ENCODE data around the gene BBLN. TPM values are rescaled to one million over a fixed set of nuclear protein-coding genes. Genes with fewer than 3 reads are reported as not detected.
"Not testable (repeated sequence)": the region's sequence is repeated elsewhere in the genome, so short reads cannot be mapped to it uniquely, and the experiment has no call there.

BBLN gene, protein sequence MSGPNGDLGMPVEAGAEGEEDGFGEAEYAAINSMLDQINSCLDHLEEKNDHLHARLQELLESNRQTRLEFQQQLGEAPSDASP
- total RNA-seq: 7.8 TPM

DNA sequence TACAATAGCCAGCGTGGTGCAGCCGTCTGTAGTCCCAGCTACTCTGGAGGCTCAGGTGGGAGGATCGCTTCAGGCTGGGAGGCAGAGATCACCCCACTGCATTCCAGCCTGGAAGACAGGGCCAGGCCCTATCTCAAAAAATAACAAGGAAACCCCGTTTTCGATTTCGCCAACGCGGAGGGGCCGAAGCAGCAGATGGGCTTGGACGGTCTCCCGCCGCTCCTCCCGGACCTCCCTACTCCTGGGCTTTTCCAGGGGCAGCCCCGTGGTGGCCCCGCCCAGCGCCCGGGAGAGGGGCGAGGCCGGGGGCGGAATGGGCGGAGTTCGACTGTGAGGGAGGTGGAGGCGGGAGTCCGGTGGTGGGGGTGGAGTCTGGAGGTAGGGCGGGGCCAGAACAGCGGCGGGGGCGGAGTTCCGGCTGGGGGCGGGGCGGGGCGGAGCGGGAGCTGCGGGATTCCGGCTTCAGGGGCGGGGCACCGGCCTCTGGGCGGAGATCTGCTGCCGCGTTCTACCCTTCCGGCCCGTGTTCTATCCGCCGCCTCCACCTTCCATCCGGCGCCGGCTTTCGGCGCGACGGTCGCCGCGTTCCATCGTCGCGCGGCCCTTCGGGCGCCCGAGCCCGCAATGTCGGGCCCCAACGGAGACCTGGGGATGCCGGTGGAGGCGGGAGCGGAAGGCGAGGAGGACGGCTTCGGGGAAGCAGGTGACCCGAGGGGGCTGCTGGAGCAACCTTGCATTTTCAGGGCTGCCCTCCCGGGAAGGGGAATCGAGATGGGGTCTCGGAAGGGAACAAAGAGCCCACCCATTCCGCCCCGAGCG lies at the start of gene BBLN:
Gene BBLN (plus strand): TSS at position 482 of the 819 bp plus-strand sequence. CDS start 143 bp downstream, at position 625.
- Histone ChIP-seq H3K9ac (ENCODE audit: low read depth in 1 of 3, low read length in 3 of 3) (peak within 1 kb of the TSS; percentile 76 to 85 (median 84)), H3K4me1 (ENCODE audit: control insufficient read depth in 3 of 3, insufficient read depth in 3 of 3, low read length in 3 of 3) (peaks cover 11 to 23% (median 20%) of the 10 kb centered on the region in 3 donors), H3K36me3 (ENCODE audit: control insufficient read depth in 3 of 3, insufficient read depth in 3 of 3, low read length in 3 of 3) (peaks cover 13 to 21% (median 19%) of the 10 kb centered on the region in 3 donors), H3K27ac (ENCODE audit: low read depth, low read length) (peak within 1 kb of the TSS; percentile 19), H3K9me3 (ENCODE audit: control insufficient read depth in 3 of 3, low read length in 3 of 3) (no peaks in the 10 kb centered on the region), H3K4me3 (ENCODE audit: low read length in 3 of 3) (peak within 1 kb of the TSS; percentile 81 to 86 (median 83)), H3K27me3 (ENCODE audit: control insufficient read depth in 3 of 3, insufficient read depth in 3 of 3, low read length in 3 of 3) (no peaks in the 10 kb centered on the region)

DNA sequence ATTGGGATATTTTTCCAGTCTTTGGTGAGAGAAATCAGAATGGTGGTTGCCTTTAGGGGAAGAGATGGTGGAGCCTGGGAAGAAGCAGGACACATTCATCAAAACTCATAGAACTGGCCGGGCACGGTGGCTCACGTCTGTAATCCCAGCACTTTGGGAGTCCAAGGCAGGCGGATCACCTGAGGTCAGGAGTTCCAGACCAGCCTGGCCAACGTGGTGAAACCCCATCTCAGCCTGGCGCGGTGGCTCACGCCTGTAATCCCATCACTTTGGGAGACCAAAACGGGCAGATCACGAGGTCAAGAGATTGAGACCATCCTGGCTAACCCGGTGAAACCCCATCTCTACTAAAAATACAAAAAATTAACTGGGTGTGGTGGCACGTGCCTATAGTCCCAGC lies 48.3 kb upstream of the BBLN start:
- H3K27ac ChIP-seq (ENCODE audit: low read depth, low read length): peak overlapping the region; percentile 93
- not testable (repeated sequence) for H3K9ac ChIP-seq (ENCODE audit: low read depth in 1 of 3, low read length in 3 of 3); H3K4me3 ChIP-seq (ENCODE audit: low read length in 3 of 3); H3K9me3 ChIP-seq (ENCODE audit: control insufficient read depth in 3 of 3, low read length in 3 of 3); H3K27me3 ChIP-seq (ENCODE audit: control insufficient read depth in 3 of 3, insufficient read depth in 3 of 3, low read length in 3 of 3)
- peaks cover 13 to 25% (median 21%) of the 10 kb centered on the region in 3 donors for H3K36me3 ChIP-seq (ENCODE audit: control insufficient read depth in 3 of 3, insufficient read depth in 3 of 3, low read length in 3 of 3)
- H3K4me1 ChIP-seq (ENCODE audit: control insufficient read depth in 3 of 3, insufficient read depth in 3 of 3, low read length in 3 of 3): peaks cover 37 to 57% (median 48%) of the 10 kb centered on the region in 3 donors

DNA sequence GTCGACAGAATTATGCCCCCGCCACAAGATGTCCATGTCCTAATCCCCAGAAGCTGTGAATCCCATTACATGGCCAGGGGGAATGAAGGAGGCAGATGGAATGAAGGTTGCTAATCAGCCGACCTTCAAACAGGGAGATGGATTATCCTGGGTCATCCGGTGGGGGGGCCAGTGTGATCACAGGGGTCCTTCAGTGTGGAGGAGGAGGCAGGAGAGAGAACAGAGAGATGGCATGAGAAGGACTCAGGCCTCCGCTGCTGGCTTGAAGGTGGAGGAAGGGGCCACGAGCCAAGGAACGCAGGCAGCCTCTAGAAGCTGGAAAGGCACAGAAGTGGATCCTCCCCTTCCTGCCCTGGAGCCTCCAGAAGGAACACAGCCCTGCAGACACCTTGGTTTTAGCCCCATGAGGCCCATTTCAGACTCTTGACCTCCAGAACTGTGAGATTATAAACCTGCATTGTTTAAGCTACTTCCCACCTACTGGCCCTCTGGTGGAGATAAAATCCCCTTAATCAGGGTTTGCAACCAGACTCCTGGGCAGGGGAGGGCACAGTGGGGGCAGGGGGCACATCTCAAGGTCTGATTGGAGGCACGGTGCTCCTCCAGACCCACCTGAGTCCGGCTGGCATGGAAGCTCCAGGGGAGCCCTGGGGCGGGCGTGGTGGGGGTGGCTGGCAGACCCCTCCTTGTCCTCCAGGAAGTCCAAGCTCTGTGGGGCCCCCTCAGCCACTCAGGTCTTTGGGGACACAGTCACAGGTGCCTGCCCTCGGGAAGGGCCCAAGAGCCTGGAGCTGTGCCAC lies 46.3 kb upstream of the BBLN start:
- Histone ChIP-seq H3K27ac (ENCODE audit: low read depth, low read length) (no peak overlapping the region), H3K36me3 (ENCODE audit: control insufficient read depth in 3 of 3, insufficient read depth in 3 of 3, low read length in 3 of 3) (peaks cover 2 to 9% (median 5%) of the 10 kb centered on the region in 3 donors), H3K4me3 (ENCODE audit: low read length in 3 of 3) (no peak overlapping the region), H3K4me1 (ENCODE audit: control insufficient read depth in 3 of 3, insufficient read depth in 3 of 3, low read length in 3 of 3) (peaks cover 23 to 47% (median 39%) of the 10 kb centered on the region in 3 donors), H3K9me3 (ENCODE audit: control insufficient read depth in 3 of 3, low read length in 3 of 3) (no peaks in the 10 kb centered on the region), H3K27me3 (ENCODE audit: control insufficient read depth in 3 of 3, insufficient read depth in 3 of 3, low read length in 3 of 3) (no peaks in the 10 kb centered on the region), H3K9ac (ENCODE audit: low read depth in 1 of 3, low read length in 3 of 3) (no peak overlapping the region)

DNA sequence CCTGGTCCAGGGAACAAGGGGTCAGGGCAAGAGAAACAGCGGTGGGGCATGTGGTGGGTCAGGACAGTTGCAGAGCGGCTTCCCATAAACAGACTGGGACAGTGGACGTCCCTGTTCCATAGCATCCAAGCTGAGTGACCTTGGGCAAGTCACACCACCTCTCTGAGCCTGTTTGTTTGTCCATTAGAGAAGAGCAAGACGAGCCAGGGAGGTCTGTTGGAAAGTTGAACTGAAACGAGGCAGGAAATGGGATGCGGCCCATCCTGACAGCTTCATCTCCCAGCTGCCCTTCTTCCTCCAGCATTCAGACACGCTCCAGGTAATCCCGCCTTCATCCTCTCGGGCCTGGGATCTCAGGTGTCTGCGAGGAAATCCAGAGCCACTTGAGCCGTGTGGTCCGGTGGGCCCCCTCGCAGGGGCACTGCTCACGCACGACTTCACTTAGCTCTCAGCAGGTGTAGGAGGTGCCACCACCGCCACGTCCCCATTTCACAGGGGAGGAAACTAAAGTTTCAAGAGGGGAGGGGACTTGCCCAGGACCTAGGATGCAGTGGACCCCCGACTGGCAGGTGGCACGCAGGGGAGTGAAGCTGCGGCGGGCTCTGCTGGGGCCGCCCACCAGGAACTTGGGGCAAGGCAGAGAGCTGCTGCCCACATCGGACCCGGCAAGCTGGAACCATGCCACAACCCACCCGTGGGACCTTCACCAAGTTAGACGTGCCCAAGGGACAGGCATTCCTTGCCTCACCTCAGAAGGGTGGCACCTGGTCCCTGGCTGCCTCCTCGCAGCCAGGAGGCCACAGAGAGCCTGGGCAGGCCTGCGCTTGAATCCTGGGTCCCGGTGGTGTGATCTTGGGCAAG lies 45.5 kb upstream of the BBLN start:
- no peaks in the 10 kb centered on the region for H3K9me3 ChIP-seq (ENCODE audit: control insufficient read depth in 3 of 3, low read length in 3 of 3)
- no peak overlapping the region for H3K4me3 ChIP-seq (ENCODE audit: low read length in 3 of 3)
- H3K36me3 ChIP-seq (ENCODE audit: control insufficient read depth in 3 of 3, insufficient read depth in 3 of 3, low read length in 3 of 3): peaks cover 2 to 8% (median 5%) of the 10 kb centered on the region in 3 donors
- H3K9ac ChIP-seq (ENCODE audit: low read depth in 1 of 3, low read length in 3 of 3): no peak overlapping the region
- peaks cover 19 to 45% (median 37%) of the 10 kb centered on the region in 3 donors for H3K4me1 ChIP-seq (ENCODE audit: control insufficient read depth in 3 of 3, insufficient read depth in 3 of 3, low read length in 3 of 3)
- H3K27me3 ChIP-seq (ENCODE audit: control insufficient read depth in 3 of 3, insufficient read depth in 3 of 3, low read length in 3 of 3): no peaks in the 10 kb centered on the region
- no peak overlapping the region for H3K27ac ChIP-seq (ENCODE audit: low read depth, low read length)

DNA sequence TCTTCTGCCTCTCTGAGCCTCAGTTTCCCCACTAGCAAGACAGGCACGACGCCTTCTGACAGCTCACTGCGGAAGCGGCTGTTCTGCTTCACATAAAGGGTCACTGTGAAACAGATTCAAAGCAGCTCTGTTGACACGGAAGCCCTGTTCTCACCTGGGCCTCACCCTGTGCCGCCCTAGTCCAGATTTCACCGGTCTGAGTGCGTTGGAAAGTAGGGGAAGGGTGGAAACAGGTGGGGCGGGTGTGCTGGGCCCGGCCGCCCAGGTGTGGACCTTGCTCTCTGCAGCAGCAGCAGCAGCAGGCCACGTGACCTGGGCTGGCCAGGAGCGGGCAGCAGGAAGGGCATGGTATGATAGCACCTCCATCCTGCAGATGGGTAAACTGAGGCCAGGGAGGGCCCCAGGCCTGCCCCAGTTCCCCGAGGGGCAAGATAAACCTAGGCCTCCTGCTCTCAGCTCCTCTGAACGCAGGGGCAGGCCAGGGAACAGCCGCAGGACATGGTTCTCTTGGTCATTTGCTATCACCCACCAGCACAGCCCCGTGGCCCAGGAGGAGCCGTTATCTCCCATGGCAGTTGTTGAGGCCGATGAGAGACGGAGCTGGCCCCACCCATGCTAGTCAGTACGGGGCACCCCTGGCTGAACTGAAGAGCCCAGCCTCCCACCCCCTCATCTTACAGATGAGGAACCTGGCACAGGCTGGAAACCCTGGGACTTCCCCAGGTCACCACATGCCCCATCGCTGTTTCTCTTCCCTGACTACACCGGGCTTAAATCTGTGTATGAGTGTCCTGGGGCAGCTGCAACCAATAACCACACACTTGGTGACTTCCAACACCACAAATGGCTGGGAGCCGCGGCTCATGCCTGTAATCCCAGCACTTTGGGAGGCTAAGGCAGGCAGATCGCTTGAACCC lies 44.6 kb upstream of the BBLN start:
- no peak overlapping the region for H3K27ac ChIP-seq (ENCODE audit: low read depth, low read length)
- peaks cover 14 to 37% (median 34%) of the 10 kb centered on the region in 3 donors for H3K4me1 ChIP-seq (ENCODE audit: control insufficient read depth in 3 of 3, insufficient read depth in 3 of 3, low read length in 3 of 3)
- no peaks in the 10 kb centered on the region for H3K27me3 ChIP-seq (ENCODE audit: control insufficient read depth in 3 of 3, insufficient read depth in 3 of 3, low read length in 3 of 3)
- H3K9ac ChIP-seq (ENCODE audit: low read depth in 1 of 3, low read length in 3 of 3): no peak overlapping the region
- no peaks in the 10 kb centered on the region for H3K9me3 ChIP-seq (ENCODE audit: control insufficient read depth in 3 of 3, low read length in 3 of 3)
- peaks cover 2 to 8% (median 5%) of the 10 kb centered on the region in 3 donors for H3K36me3 ChIP-seq (ENCODE audit: control insufficient read depth in 3 of 3, insufficient read depth in 3 of 3, low read length in 3 of 3)
- H3K4me3 ChIP-seq (ENCODE audit: low read length in 3 of 3): no peak overlapping the region

DNA sequence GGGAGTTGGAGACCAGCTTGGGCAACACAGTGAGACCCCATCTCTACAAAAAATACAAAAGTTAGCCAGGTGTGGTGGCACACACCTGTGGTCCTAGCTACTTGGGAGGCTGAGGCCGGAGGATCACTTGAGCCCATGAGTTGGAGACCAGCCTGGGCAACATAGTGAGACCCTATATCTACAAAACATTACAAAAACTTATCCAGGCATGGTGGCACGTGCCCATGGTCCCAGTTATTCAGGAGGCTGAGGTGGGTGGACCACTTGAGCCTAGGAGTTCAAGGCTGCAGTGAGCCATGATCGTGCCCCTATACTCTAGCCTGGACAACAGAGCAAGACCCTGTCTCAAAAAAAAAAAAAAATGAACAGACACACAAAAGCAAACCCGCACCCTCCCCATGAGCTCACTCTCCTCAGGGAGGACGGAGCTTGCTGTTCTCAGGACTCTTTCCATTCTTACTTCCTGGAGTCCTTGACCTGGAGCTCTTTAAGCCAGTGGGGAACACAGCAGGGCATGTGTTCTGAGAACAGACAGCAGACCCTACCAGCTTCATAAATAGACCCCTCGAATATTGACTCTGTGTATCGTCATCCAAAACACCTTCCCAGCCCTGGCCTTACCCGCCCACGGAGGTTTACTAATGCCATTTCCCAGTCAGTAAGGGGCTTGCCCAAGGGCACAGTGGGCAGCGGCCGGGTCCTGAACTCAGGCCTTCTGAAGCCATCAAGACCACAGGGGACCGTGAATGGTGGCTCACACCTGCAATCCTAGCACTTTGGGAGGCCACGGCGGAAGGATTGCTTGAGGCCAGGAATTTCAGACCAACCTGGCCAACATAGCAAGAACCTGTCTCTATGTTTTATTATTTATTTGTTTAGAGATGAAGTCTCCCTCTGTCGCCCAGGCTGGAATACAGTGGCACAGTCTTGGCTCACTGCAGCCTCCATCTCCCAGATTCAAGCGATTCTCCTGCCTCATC lies 43.7 kb upstream of the BBLN start:
- H3K36me3 ChIP-seq (ENCODE audit: control insufficient read depth in 3 of 3, insufficient read depth in 3 of 3, low read length in 3 of 3): peaks cover 2 to 13% (median 12%) of the 10 kb centered on the region in 3 donors
- H3K4me1 ChIP-seq (ENCODE audit: control insufficient read depth in 3 of 3, insufficient read depth in 3 of 3, low read length in 3 of 3): peaks cover 6 to 35% (median 28%) of the 10 kb centered on the region in 3 donors

DNA sequence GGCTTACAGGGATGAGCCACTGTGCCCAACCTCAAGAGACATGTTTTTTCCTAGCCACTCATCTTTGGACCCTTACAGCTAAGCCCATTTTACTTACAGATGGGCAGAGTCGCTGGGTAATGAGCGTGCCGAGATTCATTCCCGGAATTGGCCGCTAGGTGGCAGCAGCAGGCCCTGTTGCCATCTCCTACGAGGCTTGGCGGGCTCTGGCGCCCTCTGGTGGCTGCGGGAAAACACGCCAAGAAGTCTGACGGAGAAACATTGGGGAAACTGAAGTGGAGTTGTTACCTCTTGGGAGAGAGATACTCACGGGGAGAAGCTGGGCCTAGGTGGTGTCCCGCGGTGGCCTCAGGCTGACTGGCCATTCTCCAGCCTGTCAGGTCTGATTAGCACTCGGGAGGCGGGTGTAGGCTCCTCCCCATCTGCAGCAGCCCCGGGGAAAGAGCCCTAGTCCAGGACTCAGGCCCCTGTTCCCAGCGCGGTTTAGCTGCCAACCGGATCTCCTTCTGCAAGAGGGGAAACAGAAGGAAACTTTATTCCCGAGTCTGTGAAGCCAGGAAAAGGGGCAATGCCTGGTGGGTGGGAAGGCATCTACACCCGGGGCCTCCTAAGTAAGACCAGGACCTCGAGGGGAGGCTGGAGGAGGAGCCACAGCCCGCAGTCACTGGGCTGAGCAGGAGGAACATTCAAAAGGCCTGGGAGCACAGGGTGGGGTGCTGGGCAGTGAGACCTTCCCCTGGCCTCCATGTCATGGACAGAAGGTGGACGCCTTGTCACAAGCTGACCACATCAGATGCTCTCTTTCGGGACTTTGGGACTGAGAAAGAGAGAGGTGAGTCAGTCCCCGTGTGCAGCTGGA lies 42.2 kb upstream of the BBLN start:
- Histone ChIP-seq H3K9me3 (ENCODE audit: control insufficient read depth in 3 of 3, low read length in 3 of 3) (no peaks in the 10 kb centered on the region), H3K4me3 (ENCODE audit: low read length in 3 of 3) (no peak overlapping the region), H3K4me1 (ENCODE audit: control insufficient read depth in 3 of 3, insufficient read depth in 3 of 3, low read length in 3 of 3) (peaks cover 6 to 31% (median 19%) of the 10 kb centered on the region in 3 donors), H3K27me3 (ENCODE audit: control insufficient read depth in 3 of 3, insufficient read depth in 3 of 3, low read length in 3 of 3) (no peaks in the 10 kb centered on the region), H3K9ac (ENCODE audit: low read depth in 1 of 3, low read length in 3 of 3) (peak overlapping the region in 2 of 3 donors; percentile 40 to 72), H3K27ac (ENCODE audit: low read depth, low read length) (no peak overlapping the region), H3K36me3 (ENCODE audit: control insufficient read depth in 3 of 3, insufficient read depth in 3 of 3, low read length in 3 of 3) (peaks cover 7 to 24% (median 19%) of the 10 kb centered on the region in 3 donors)

More for the DNA sequence above, 43.7 kb upstream of the BBLN start:
- Histone ChIP-seq H3K27ac (ENCODE audit: low read depth, low read length) (no peak overlapping the region), H3K27me3 (ENCODE audit: control insufficient read depth in 3 of 3, insufficient read depth in 3 of 3, low read length in 3 of 3) (no peaks in the 10 kb centered on the region), H3K9me3 (ENCODE audit: control insufficient read depth in 3 of 3, low read length in 3 of 3) (no peaks in the 10 kb centered on the region), H3K4me3 (ENCODE audit: low read length in 3 of 3) (no peak overlapping the region), H3K9ac (ENCODE audit: low read depth in 1 of 3, low read length in 3 of 3) (no peak overlapping the region)
